ENCODE measurements around the gene CNKSR3. TPM values are rescaled to one million over a fixed set of nuclear protein-coding genes. Genes with fewer than 3 reads are reported as not detected.

Gene CNKSR3
- 6.9 and 13.8 TPM in 2 replicates for total RNA-seq

DNA sequence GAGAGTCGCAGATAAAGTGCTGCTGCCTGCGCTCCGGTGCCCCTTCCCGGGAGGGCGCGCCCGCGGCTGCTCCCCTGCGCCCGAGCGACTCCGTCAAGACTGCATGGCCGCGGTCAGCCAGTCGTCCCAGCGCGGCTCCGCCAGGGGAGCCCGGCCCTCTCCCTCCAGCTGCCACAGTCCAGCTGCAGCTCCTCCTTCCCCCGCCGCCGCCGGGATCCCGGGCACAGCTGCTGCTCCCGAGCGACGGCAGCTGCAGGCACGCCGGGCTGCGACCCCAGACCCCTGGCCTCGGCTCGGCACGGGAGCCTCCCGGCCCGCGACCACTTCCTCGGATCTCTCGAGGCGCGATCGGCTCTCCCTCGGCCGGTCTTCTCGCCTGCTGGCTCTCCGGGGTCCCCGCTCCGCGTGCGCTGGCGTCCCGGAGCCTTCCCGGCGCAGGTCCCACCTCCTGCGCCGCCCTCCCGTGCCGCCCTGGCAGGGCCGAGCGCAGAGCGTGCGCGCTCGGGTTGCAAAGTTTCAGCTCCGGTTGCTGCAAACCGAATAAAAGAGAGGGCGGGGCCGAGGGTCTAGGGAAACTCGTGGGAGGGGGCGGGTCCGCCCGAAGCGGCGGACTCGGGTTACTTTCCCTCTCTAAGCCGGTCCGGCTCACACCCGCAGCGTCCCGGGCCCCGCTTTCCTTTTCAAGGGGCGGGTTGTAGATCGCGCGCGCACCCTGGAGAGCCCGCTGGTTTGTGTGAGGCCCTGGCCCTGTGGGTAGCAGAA is at the start of gene CNKSR3:
Gene CNKSR3, minus strand, starts transcription at position 542 of the 762 bp plus-strand sequence. CDS start 571 bp downstream, outside the sequence.

DNA sequence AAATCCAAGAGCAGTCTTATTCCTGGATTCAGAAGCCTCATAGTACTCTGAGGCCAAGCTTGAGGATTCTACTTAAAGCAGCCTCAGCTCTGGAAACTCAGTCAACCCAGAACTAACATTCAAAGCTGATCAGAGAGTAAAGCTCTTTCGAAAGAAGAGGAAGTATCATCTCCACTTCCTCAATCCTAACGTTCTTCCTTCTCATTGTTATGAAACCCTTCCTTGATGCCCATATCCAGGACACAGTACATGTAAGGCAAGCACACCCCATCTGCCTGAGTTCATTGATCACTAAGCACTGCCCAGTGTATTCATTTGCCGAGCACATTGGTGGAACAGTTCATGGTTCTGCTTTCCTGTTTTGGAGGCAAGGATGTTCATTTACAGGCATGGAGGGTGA is 153.8 kb downstream of the CNKSR3 start, which contains the start of gene IPCEF1:
Gene IPCEF1, minus strand, starts transcription at position 114 of the 400 bp plus-strand sequence. CDS start 90,856 bp downstream, outside the sequence.

Small RNA genes lying within 50 kb of the gene (small RNA-seq; reads per million reads assigned to genes)
- gene AL357075.2, result not detected

Other genes starting within 250 kb of the CNKSR3 start
- gene IPCEF1, start 153.9 kb downstream of the CNKSR3 start, total RNA-seq, result 0.13 and 0.22 TPM in 2 replicates
- 44.6 and 46.7 TPM in 2 replicates for gene SCAF8, start 222.7 kb upstream of the CNKSR3 start, total RNA-seq